A549 (cell line): ENCODE measurements around the gene RAVER1.

Source experiments
- CTCF ChIP-seq: fragments of >200 bp; sonication (Bioruptor Twin); formaldehyde crosslinking; IDR thresholded peaks from 3 replicates; pipeline ENCODE4 v1.5.1; 2016
- HMGXB4 ChIP-seq: fragments of 250-450 bp; sonication (Bioruptor Pico); IDR thresholded peaks from 2 replicates; pipeline ENCODE4 v1.5.0; 2021; ENCODE audit warnings: mild to moderate bottlenecking, moderate library complexity, borderline replicate concordance
- HOXB5 ChIP-seq: fragments of 250-450 bp; sonication (Bioruptor Pico); IDR thresholded peaks from 2 replicates; pipeline ENCODE4 v1.5.0; 2020; ENCODE audit warnings: mild to moderate bottlenecking, moderate library complexity
- JUNB ChIP-seq: fragments of >200 bp; sonication (Bioruptor Twin); formaldehyde crosslinking; IDR thresholded peaks from 2 replicates; pipeline ENCODE4 v1.6.1; 2016
- KDM1A ChIP-seq: fragments of 200-600 bp; sonication (generic); IDR thresholded peaks from 2 replicates; pipeline ENCODE4 v1.6.1; 2016; ENCODE audit warnings: low read depth, mild to moderate bottlenecking
- NPAS2 ChIP-seq: fragments of 250-450 bp; sonication (Bioruptor Pico); IDR thresholded peaks from 2 replicates; pipeline ENCODE4 v1.8.0; 2022; ENCODE audit warnings: mild to moderate bottlenecking, moderate library complexity, borderline replicate concordance
- PHF8 ChIP-seq: fragments of 200-600 bp; sonication (generic); IDR thresholded peaks from 2 replicates; pipeline ENCODE4 v1.6.1; 2016; ENCODE audit warnings: low read depth, mild to moderate bottlenecking, antibody characterized with exemption, moderate library complexity, borderline replicate concordance
- POLR2A ChIP-seq: IDR thresholded peaks from 2 replicates; pipeline ENCODE4 v1.6.1; 2012; ENCODE audit warnings: mild to moderate bottlenecking, low read length
- RCOR1 ChIP-seq: fragments of 150-350 bp; IDR thresholded peaks from 2 replicates; pipeline ENCODE4 v1.6.1; 2014; ENCODE audit warnings: antibody characterized with exemption, low read length, low read depth
- SMC3 ChIP-seq: fragments of >200 bp; sonication (Bioruptor Twin); formaldehyde crosslinking; IDR thresholded peaks from 3 replicates; pipeline ENCODE4 v1.6.1; 2018; ENCODE audit warnings: inconsistent platforms

- TF ChIP-seq NPAS2 (no peak), PHF8 (no peak), HMGXB4 (CRISPR knock-in tag) (no peak), POLR2A (no peak), CTCF (no peak), JUNB (no peak), KDM1A (no peak), RCOR1 (no peak), HOXB5 (no peak), SMC3 (no peak)
These were observed 66.6 kb downstream of the RAVER1 start for GRCh38 chr19:10266706-10267105.
